NK-92 (cell line): Measurements from ENCODE around the gene LAMA2.

Source experiments
- DNase-seq: peaks from one replicate; lab custom pipeline; 2025; ENCODE audit not compliant: unreplicated experiment; lab: John Stamatoyannopoulos, UW

LAMA2 gene

DNA sequence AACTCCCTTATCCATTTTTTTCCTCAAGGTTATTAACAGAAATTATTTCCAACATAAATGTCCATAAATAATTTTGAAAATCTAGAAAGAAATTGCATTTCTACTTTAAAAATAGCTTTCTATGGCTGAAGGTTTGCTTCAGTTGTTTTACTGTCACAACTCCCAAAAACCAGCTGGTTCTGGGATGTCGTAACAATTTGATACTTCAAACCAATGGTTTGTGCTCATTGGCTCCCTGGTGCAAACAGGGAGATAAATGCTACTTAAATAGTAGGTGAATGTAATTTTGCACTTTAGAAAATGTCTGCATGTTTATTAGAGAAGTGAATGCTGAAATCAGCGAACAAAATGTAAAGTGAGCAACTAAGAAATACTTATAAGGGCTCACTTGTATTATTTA is 31.1 kb downstream of the LAMA2 start:
- DNase-seq = no peak

DNA sequence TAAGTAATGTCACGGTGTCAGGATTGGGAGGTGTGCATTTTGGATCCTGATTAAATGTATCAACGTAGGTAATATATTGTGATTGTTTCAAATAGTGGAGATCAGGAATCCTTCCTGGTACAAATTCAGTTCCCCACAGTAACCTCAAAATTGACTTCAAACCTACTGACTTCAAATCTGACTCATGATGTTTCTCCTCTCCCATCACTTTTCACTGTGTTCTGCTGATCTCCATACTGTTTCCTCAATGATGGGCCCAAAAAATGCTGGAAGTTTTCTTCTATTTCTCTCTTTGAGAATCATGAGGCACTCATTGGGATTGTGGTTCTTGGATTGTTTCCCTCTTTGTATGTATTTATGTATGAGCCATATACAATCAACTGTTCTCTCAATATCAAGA is 35.9 kb downstream of the LAMA2 start:
- DNase-seq = no peak

DNA sequence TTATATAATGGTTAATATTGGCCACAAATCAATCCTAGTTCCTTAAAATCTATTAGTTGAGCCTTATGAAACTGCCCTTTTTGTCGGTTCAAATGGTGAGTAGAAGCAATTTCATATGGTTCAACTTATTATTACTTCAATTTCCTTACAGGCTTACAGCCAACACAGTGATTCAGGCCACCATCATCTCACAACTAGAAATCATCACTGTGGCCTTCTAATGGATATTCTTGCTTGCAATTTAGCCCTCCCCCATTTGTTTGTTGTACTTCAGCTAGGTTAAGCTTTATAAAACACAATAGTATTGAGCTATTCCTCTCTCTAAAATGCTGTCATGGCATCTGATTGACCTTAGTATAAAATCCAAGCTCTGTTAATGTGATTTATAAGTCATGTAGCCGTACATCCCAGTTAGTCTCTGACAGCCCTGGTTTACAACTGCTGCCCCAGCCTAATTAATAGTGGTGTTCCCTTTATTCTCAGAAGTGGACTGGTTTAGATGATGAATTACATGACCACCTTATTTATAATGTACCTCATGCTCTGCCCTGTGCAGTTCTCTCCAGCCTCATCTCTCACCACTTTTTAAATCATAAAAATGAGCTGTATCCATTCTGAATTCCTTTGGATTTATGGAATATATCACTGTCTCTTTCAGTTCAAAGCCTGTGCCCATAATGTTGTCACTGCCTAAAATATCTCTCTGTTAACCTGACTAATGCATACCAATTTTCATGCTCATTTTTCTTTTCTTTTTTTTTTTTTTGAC is 36.7 kb downstream of the LAMA2 start:
- no peak for DNase-seq

DNA sequence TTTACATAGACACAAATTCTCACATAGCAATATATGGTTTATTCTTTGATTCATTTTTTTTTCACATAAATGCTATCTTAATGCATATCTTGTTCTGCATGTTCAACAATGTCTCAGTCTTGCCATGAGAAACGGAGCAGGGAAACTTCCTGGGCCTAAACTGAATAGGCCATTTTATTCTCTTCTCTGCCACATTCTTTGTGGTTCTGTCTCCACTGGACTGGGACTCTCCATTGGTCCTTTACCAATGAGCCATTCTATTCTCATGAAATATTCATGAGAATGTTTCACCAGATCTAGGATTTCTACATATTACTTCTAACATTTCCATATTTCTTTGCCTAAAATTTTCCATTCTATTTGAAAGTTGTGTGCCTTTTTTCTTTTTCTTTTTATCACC is 42.8 kb downstream of the LAMA2 start:
- DNase-seq = no peak

DNA sequence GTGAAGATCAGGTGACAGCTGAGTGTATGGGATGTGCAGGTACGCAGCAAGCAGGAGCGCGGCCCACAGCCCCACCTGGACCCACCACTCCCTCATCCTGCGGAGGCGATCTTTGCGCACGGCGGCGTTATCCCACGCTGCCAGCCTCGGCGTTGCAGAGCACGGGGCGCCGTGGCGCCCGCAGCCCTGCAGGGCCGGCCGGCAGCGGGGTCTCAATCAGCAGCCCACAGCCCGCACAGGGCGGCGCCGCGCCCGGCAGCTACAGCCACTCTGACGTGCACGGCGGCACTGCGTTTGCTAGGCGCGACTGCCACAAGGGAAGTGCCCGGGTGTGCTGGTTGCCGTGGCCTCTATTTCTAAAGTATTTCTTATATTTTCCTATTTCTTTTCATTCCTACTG is 46.9 kb downstream of the LAMA2 start:
- DNase-seq = no peak

DNA sequence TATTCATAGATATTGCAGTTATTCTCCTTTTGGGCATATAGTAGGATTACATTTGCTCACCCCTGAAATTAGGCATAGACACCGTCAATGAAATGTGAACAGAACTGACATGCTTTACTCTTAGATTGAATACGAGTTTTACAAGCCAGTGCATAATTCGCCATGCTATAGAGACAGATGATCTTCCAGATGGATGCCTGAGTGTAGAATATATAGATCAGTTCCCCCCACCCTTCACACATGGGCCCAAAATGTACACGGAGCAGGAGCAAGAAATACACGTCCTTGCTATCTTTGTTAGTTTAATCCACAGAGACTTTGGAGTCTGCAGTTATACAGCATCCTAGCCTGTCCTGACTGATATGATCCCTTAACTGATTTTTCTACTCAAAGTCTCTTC is 47.4 kb downstream of the LAMA2 start:
- DNase-seq = no peak

DNA sequence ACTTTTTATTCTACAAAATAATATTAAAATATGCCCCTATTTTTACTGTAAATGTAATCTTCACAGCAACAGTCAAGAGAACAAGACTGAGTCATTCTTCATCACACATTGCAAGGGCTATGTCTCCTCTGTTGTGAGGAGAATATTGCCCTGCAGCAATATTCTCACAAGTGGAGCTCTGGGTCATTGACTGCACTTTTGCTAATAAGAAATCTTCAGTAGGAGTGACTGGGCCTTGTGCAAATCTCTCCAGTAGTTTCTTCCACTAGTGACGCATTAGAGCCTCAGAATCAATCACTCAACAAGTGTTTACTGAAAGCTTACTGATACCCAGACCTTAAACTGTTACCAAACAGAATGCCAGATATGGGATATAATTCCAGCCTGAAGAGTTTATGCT is 49.1 kb downstream of the LAMA2 start:
- DNase-seq = no peak

DNA sequence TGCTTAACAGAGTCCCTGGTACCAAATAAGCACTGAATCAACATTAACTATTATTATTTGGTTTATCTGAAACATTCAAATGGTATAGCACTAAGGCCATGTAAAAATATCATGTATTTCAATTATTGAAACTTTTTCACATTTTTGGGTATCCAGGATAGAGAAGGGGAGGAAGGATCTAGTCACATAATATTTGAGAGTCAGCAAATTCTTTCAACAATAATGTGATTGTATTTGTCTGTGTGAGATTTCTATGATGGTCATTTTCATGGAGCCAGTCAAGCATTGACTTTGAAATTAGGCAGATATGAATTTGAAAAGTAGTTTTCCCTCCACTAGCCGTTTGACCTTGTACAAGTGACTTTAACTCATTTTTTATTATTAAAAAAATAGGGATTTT is 67.9 kb downstream of the LAMA2 start:
- no peak for DNase-seq

DNA sequence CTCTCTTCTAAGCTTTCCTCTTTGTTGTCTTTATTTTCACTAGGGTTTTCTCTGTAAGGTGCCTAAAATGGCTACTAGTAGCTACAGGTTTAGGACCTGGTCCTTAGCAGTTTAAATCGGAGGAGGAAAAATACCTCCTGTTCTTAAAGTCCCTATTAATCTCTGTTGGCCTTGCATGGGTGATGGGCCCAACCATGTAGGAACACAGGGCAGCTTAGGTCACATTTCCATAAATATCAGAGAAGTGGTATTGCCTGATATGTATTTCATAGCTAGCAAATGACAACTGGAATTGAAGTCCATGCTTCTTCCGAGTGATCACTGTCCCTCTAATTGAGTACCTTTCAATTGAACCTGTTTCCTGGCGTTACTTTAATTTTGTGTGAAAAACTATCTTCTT is 70.0 kb downstream of the LAMA2 start:
- DNase-seq = no peak

DNA sequence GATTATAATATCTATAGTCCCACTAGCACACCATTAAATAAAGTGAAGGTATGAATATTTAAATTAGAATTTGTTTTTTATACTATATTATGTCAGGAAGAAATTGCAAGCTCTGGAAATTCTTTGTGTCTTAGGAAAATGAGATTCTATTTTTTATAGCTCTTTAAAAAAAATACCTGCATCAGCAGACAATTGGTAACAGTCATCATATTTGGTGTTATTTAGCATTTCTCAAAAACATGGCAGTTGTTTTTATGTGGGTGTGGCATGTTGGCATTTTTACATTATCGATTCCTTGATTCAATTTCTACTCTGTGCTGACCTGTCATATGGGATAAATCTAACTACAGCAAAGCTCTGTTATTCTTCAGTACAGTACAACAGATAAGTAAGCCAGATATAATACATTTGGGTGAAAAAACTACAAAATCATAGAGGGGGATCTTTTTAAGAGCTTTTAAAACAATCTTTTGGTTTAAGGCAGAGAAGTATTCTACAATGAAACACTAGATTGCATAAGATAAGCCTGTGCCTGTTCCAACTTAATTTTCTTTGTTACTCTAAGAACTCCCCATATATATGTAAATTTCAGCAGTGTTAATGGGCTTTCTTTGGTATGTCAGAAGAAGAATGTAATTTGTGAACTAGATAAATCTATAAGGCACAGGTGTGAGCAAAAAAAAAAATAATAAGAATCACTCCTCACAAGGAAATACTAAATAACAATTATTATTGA is 71.5 kb downstream of the LAMA2 start:
- no peak for DNase-seq

DNA sequence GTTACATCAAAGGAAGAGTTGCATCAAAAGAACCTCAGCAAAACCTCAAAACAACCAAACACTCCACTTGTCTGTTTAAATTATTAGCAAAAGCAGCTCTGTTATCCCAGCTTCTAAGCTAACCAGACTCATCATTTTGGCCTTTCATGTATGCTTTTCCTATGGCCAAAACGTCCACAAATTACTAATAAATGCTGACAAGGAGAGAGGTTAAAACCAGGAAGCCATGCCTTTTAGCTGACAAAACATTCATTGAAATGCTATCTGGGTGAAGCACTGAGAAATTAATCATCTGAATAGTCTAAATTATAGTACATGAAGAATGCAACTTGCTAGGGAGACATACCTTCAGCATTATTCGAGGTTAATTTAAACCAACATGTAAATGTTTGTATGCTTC is 80.6 kb downstream of the LAMA2 start:
- no peak for DNase-seq

DNA sequence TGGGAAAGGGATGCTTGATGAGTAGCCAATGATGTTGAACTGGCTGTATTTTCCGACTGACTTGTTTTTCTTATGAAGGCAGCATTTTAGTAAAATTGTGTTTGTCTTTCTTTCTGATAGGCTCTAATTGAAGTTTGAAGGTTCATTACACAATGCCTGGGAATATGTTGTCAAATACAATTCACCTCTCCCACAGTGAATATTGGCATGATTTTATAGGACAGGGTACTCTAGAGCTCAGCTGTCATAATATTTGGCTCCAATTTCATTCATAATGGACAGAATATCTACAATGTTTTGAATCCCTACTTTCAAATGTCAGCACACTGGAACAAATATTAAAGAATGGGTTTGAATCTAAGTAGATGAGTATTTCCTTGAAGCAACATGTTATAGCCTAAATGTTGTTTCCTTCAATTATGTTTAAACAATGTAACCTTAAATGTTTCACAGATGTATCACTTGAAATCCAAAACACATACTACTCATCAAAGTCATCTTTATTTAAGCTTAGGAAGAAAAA is 81.4 kb downstream of the LAMA2 start:
- DNase-seq = no peak

DNA sequence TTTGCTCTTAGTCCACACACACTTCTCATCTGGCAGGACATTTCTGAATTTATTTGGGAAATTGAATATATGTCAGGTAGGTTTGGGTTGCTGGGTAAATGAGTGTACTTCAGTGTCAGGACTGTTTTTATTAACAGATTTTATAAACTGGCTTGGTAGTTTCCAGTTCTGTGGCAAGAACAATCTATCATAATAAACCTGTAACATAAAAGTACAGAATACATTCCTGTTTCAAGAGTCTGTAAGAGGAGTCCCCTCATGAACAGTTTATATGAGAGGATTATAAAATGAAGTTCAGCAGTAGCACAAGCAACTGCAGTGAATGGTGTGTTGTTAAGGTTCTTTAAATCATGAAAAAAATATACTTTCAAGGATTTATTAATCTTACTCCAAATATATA is 81.8 kb downstream of the LAMA2 start:
- no peak for DNase-seq

DNA sequence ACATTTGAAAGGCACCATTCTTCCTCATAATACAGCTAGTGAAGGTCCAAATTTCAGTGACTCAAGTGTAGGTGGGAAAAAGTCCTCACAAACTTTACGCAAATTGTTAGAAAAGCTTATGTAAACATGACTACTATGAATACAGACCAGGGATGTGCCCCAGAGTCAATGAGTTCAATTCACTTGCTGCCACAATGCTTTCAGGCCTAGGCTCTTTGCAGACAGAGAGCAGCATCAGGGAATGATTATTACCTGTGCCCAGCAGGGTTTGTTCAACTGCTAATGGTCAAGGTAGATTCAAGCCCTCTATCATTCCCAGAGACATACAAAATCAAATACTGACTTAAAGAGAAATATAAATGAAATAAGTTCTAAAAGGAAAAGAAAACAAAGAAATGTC is 84.0 kb downstream of the LAMA2 start:
- no peak for DNase-seq

DNA sequence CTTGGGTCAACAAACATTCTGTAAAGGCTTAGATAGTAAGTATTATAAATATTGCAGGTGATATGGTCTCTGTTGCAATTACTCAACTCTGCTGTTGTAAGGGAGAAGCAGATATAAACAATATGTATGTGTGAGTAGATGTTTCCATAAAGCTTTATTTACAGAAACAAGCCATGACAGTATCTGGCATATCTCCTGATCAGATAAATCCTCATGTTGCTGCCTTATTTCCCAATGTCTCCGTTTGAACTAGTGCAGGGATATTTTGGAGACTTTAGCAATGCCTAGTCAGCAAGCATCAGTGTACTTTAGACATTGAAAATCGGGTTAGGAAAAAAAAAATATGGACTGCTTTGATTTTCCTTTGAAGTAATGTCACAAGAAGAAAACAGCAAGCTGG is 96.1 kb downstream of the LAMA2 start:
- no peak for DNase-seq

DNA sequence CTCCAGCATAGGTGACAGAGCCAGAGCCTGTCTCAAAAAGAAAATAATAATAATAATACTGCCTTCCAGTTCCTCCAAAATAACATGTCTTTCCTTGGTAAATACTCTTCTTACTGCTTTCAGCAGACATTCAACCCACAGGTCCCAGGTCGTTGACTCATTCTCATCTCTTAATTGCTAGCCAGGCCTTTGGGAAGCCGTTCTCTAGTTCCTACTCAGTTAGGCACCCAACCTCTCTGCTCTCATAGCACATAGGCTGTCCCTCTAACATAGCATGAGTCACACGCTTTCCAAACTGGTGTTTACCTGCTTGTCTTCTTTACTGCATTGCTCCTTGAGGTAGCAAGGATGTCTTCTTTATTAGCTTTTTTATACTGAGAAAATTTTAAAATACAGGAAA is 98.8 kb downstream of the LAMA2 start:
- no peak for DNase-seq

DNA sequence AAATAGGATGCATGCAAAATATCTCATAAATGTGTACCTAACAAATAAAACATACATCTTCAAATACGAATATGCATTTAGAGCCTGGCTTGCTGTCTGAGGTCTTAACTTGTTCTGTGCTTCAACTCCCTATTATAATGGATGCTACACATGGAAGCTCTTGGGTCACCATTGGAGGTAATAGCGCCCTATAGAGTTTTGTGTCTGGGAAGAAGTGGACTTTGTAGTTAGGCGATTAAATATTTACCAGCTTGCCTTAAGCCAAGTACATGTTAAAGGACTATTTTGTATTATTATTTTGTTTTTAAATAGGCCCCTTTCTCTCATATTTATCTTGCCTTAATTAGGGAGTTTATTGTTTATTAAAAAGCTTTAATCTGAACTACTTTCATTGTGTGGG is 107.4 kb downstream of the LAMA2 start:
- no peak for DNase-seq

DNA sequence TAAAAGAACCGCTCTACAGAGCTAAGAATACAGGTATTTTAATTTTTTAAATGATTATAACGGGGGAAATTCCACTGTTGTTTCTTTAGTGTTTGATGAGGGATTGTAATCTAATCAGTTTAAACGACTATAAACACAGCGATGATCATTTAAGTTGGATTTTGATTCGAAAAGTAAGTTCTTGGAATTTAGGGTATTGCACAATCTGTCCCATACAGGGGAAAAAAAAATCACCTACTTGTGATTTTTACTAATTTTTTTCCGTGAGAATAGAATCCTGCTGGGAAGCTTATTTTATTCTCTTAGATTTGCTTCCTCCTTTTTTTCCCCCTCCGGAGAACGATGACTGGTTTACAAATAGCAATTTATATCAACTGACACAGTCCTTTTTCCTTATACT is 108.0 kb downstream of the LAMA2 start:
- no peak for DNase-seq

DNA sequence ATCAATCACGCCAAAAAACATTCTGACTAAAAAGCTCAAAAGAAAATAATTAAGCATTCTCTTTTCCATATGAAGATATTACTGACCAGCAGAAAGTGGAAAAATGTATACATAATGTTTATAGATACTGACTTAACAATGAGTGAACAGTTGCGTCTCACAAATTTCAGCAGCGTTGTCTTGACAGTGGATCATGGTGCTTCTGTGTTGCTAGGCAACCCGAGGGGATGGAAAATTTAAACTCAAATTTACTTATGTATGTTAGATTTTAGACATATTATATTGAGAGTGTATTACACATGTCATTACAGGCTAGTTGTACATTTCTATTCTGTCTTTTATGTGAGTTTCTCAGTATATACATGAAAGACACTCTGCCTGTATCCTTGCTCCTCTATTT is 110.2 kb downstream of the LAMA2 start:
- DNase-seq = no peak

DNA sequence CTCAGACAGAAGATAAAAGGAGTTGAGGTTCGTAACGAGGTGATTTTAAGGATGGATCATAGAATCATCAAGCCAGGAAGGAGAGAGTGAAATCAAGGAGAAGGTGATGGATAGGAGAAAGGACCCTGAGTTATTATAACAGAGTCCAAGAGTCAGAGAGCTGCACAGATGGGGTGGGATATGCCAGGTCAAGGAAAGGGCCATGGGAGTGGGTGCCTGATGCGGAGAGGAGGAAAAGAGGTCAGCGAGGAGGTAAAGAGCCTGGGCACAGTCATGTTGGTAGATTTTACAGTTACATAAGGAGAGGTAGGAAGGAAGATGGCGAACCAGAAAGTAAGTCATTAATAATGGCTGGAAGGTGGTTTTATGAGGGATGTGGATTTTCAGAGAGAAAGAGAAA is 114.9 kb downstream of the LAMA2 start:
- no peak for DNase-seq

DNA sequence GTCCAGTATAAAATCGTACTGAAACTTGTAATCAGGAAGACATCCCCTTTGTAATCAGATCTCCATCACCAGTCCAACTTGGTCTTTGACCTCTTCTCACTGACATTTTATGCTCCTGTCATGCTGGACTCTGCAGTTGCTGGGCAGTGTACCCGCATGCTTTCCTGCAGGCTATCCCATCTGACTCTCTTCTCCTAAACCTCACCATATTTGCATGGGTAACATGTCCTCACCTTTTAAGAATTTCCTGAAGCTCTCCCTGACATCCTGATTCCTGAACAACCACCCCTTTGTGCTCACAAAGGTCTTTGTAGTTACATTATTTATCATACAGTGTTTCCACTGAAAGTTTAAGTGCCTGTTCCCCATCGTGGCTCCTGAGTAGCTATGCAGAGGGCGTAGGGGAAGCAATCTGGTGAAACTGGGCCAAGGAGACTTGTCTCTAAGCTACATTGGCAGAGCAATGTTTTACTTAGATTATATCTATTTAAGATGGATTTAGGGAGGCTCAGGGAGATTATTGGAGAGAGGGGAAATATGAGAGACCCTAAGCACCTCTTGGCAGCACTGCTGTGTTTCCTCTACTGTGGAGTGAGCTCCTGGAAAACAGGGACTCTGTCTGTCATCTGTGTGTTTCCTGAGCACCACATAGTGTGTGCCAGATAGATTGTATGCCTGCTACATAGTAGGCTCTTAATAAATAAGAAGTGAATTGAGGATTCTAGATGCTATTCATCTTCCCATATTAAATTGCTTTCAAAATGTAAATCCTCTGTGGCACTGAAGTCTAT is 124.0 kb downstream of the LAMA2 start:
- DNase-seq = no peak
